GM11168 (cell line): ENCODE results near the gene CCNL1.
"Not testable (repeated sequence)": the region's sequence is repeated elsewhere in the genome, so short reads cannot be mapped to it uniquely, and the experiment has no call there.

Experiments
- in situ Hi-C: fragments of 300-500 bp; cut with MboI; formaldehyde crosslinking; loops from one replicate; pipeline ENCODE4 v1.12.0; 2022; ENCODE audit warnings: low sequenced_read_pairs; ENCODE audit not compliant: unreplicated experiment

Gene CCNL1

DNA sequence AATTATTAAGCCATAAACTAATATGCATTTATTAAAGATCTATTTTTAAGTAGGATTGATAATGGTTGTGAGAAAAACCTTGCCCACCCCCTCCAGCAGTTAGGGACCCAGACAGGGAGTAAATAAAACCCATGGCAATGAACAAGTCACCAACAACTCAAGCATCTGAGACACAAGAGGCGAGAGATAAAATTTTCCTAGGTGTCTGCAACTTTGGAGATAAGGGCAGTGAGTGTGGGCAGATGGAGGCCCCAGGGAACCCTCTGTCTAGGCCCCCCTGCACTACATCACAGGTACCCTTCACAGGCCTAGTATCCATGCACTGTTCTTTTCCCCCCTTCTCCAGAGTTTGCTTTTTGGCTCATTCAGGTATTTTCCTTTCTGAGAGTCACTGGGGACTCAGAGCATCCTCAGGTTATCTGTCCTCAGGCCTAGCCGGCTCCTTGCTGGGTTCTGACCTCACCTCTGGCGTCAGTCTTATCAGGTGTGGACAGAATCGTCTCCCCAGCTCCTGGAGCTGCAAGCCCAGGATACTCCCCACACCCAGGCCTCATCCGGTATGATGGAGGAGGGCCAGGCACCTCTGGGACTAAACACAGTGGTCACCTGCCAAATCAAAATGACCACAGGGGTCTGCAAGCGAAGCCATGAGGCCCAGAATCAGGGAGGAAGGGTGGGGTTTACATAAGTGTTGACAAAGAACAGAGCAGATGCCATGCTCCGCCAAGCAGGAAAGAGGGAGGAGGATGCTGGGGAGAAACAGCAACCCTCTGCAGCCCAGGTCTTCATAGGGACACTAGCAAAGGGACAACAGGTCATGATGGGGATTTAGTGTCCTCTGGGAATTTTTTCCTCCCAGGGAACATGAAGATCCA lies 50.4 kb downstream of the CCNL1 start:
- in situ Hi-C loops, result no loop called here

DNA sequence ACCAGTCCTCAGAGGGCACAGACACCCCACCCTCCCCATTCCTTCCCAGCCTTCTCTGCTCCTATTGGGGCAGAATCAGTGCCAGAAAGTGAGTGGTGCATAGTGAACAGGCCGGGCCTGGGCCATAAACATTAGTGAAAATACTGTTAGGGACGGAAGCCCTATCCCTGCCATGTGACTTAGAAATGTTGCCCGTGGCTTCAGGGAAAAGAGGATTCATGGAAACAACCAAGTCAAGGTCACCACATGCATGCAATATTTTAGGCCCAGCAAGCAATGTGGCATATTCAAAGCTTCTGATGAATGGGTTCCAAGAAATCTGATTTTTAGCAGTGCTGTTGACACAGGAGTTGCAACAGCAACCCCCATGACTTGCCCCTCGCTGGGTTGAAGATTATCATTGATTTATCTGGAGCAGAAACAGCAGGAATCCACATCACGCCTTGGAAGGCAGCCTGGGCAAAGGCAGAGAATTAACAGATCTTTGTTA lies 52.3 kb downstream of the CCNL1 start:
- in situ Hi-C loops, result no loop called here

DNA sequence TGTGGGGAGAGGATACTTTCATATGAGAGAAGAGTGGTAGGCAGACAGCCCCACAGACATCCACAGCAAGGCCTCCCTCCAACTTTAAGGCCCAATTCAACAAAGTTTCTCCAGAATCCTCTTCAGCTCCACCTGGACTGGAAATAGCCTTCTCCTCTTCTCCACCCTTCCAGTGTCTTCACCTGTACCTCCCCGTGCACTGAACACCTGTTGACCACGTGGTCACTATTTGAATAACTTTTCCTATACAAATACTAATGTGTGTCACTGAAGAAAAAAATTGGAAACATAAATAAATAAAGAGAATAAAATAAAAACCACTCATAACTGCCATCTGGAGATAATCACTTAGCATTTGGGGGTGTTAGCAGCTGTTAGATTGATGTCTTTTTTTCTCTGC lies 52.9 kb downstream of the CCNL1 start:
- in situ Hi-C loops, result no loop called here

DNA sequence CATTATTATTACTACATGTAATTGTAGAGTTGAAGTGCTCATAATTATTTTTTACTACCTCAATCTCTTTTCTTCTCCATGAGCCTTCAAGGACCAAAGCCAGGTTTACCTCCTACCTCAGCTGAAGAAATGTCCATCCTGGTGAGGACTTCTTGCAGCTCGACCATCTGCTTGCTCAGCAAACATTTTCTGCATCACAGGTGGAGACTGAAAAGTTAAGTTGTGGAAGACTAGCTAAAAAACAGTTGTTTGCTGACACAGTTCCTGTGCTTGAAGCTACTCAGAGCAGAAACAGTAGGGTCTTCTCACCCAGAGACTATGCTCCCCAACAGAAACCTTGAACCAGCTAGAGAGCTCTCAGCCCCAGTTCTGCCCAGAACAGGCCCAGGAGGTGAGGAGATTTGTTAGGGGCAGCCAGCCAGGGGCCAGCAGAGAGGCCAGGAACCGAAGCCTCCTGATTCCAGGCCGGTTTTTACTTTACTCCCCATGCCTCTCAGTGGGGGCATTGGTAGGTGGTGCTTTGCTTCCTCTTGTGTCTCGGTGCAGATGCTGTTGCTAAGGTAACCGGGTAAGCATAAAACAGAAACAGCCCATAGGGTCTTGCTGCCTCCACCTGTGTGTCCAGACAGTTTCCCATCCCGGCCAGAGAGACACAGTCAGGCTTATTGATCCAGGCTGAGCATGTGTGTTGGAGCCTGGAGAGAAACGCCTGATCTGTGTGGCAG lies 54.9 kb downstream of the CCNL1 start:
- in situ Hi-C loops, result no loop called here

DNA sequence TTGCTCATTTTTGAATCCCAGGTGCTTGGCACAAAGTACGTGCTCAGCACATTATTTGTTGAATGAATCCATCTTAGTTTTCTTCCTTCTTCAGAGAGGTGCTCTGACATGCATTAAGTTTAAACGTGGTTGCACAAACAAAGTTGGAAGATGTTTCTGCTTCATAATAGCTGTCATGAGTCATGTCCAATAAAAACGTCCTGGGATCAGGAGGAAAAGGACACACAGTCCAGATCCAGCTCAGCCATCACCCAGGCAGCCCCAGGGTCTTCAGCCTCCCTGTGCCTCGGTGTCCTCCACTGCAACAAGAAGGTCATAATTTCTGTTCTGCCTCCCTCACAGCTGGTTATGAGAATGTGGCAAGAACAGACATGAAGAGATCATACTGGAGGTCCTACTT lies 55.4 kb downstream of the CCNL1 start:
- in situ Hi-C loops, result no loop called here

DNA sequence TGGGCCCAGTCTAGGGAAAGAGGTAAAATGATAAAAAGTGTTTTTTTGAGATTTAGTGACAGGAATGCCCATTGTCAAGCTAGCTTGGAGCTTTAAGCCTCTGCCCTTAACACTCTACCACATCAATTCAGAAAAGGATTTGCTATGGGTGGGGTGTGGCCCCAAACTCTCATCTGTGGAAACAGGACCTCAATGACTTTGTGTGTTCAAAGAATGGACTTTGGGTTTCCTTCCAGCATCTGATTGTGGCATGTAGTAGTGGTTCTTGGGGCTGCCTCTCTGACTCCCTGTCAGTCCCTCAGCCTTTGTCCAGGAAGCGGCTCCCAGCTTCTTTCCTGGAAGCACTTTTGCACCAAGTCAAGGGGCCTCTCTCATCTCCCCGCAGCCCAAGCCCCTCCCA lies 56.1 kb downstream of the CCNL1 start:
- in situ Hi-C loops, result no loop called here

DNA sequence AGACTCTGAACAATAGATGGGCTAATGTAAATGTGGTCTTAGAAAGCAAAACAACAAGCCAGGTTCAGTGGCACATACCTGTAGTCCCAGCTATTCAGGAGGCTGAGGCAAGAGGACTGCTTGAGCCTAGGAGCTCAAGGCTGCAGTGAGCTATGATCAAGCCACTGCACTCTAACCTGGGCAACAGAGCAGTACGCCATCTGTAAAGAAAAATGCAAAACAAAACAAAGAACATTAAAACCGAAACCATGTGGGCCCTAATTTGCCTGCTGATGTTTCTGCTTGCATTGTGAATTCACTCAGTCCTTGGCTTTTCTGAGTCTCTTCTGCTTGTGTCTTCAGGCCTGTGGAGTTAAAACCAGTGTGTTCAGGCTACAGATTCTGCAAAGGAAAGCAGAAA lies 56.7 kb downstream of the CCNL1 start:
- in situ Hi-C loops, result no loop called here

DNA sequence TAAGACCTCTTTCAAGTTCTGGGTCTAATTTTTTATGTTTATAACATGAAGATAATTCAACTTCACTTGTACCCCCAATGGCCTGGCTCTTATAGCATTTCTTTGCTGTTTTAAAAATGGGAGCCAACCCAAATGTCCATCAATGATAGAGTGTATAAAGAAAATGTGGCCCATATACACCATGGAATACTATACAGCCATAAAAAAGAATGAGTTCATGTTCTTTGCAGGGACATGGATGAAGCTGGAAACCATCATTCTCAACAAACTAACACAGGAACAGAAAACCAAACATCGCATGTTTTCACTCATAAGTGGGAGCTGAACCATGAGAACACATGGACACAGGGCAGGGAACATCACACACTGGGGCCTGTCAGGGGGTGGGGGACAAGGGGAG lies 57.4 kb downstream of the CCNL1 start:
- in situ Hi-C loops, result not testable (repeated sequence)

DNA sequence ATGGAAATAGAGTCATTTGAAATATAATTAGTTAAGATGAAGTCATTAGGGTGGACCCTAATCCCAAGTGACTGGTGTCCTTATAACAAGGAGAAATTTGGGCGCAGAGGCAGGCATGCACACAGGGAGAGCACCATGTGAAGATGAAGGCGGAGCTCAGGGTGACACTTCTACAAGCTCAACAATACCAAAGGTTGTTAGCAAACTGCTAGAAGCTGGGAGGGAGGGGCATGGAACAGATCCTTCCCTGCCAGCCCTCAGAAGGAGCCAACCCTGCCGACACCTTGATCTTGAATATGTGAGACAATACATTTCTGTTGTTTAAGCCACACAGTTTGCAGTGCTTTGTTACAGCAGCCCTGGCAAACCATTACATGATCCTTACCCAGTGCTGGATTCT lies 57.8 kb downstream of the CCNL1 start:
- in situ Hi-C loops, result no loop called here

DNA sequence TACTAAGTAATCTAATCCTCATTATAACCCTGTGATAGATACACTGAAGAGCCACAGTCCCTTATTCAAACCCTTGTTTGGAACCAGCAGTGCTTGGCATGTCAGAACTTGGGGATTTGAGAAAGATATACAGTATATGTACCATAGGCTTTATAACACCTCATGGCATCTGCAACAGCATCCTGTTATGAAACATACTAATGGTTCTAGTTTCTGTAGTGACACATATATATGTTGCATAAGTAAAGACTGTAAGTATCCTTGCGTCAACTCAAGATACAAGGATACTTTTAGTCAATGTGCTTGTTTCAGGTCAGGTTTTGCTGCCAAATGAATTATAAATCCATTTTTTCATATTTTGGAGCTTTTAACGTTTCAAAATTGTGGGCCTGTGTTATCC lies 58.5 kb downstream of the CCNL1 start:
- in situ Hi-C loops, result no loop called here

DNA sequence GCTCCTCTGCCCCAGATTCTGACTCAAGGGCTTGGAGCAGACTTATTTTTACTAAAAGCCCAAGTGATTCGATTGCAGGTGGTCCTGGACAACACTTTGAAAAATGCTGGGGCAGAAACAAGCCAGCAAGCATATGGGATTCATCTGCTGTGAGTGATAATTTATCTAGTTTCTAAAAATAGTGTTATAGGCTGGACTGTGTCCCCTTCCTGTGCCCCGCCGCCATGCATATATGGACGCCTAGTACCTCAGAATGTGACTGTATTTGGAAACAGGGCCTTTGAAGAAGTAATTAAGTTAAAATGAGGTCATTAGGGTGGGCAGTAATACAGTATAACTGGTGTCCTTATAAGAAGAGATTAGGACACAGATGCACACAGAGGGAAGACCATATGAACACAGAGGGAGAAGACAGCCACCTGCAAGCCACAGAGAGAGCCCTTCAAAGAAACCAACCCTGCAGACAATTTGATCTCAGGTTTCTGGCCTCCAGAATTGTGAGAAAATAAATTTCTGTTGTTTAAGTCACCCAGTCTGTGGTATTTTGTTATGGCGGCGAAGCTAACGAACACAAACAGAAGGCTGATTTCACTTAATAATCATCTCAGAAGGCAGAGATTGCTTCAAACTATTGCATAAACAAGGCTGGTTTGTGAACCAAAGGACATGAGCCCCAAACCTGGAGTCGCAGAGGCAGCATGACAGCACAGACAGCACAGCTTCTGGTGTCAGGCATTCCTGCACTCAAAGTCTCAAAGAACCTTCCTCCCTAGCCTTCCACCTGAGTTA lies 59.1 kb downstream of the CCNL1 start:
- in situ Hi-C loops, result no loop called here

DNA sequence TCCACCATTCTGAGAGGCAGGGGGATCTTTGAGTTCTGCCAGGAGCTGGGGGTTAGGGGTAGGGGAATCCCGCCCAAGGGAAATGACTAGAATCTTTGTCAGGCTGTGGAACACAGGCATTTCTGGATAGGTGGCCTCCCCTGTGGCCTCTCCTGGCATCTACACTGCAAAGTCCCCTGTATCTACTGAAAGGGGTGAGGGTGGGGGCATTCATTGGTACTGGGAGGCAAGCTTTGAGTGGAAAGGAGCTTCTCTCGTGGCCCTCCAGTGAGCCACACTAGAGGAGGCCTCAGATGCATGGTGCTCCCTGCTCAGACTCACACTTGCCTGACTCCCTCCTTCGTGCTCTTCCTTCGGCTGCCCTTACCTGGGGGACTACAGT lies 59.9 kb downstream of the CCNL1 start:
- in situ Hi-C loops, result no loop called here

DNA sequence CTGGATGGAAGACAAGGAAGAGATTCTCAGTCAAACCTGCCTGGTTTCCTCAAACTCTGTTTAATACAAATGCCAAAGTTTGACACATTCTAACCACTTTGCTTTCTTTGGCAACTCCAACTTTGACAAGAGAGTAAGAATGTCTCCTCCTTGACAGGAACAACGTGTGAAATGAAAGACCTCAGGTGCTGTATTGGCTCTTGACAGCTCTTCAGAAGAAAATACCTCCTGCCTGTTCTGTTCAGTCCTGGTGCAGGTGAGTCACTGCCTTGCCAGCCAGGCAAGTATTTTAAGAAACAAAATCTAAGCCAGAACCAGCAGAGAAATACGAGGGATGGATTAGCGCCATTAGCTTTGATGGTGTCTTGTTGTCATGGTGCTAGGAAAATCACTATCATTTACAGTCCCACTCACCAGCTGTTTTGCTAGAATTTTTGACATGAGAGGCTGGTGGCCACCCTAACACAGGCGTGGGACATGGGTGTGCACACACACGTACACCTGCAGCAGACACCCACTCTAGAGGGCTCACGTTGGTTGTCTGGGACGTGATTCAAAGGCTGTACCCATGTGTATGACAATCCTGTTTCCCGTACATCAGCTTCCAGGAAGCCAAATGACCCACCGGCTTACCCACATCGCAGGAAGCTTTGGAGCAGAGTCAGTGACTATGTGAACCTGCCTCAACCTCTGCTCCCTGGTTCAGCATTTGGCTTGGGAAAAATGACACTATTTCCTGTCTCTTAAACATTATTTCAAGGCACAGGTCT lies 60.4 kb downstream of the CCNL1 start:
- in situ Hi-C loops, result loop anchor here (25.0 kb wide), 1 partner anchor 937 kb away; no protein-coding TSS in a partner anchor

DNA sequence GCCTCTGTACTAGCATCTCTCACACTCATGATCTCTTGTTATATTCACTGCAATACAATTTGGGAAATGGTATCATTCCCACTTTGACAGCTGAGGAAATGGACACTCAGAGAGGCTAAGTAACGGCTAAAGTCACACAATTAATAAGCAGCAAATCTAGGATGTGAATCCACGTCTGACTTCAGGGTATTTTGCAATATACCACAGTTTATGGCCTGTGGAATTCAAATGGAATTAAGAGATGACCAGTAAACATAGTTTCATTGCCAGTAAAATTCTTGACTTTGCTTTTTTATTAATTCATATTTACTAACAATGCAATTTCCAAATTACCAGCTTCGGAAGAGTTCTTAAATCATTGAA lies 61.1 kb downstream of the CCNL1 start:
- in situ Hi-C loops, result loop anchor here (25.0 kb wide), 1 partner anchor 937 kb away; no protein-coding TSS in a partner anchor

DNA sequence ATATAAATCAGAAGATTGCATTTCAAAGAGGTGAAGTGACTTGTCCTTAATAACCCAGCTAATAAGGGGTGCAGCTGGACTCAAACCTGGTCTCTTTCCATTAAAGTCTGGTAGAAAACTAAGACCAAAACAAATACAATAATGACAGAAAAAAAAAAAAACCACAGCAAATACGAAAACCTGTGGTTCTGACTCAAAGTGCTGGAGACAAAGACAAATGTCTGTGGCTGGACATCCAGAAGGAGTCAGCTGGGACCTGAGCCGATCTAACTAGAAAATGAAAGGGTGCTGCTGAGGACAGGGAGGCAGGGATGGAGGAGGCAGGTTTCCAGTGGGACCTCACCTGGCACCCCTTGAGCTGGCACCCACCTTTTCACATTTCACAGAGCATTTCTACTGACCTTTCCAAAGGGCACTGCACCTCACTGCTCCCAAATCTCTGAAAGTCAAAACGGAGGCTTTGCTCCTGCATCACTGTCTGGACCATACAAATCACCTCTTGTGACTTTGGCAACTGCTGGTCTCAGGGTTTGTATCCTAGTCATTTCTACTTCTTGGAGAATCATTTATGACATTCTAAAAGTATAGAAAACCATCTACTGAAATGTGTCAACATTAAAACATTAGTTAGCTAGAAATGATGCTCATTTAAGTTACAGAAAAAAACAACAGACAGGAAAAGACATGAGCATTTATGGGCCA lies 61.7 kb downstream of the CCNL1 start:
- in situ Hi-C loops, result loop anchor here (25.0 kb wide), 1 partner anchor 936 kb away; no protein-coding TSS in a partner anchor
